PC-9 (cell line): Measurements from ENCODE around the gene TRIML1.

Source experiments
- CTCF ChIP-seq: fragments of 200-600 bp; sonication (generic); conservative IDR thresholded peaks from 2 replicates; pipeline ENCODE4 v1.6.1; 2017; ENCODE audit warnings: mixed run types, antibody characterized with exemption, mild to moderate bottlenecking, moderate library complexity
- EZH2 ChIP-seq: fragments of 200-600 bp; sonication (generic); IDR thresholded peaks from 2 replicates; pipeline ENCODE4 v1.8.0; 2017; ENCODE audit warnings: antibody characterized with exemption, low read depth

GRCh38 chr4:188092824-188093223, 46.4 kb upstream of the TRIML1 start:
- no peak for TF ChIP-seq CTCF
- TF ChIP-seq EZH2 = no peak
